Natural killer cell (primary cell): ENCODE measurements around the gene SCARB1. TPM values are rescaled to one million over a fixed set of nuclear protein-coding genes. Genes with fewer than 3 reads are reported as not detected.

Experiments
- ATAC-seq, 3 donors: fragments of 150-1000 bp in 2 of 3; fragments of 200-7000 bp in 1 of 3; cut with Tn5 transposase; 1 replicate in 1 of 3; 2 replicates in 2 of 3; pipeline ENCODE4 v1.10.0; 2021; ENCODE audit warnings: mild to moderate bottlenecking in 2 of 3, moderate library complexity in 2 of 3
- DNase-seq, 2 donors: peaks; one replicate each; pipeline versions ENCODE4 v3.0.0 to v3.0.0-alpha.2; 2013 to 2021; ENCODE audit warnings: mixed read lengths in 1 of 2
- H3K27ac ChIP-seq: one replicate; pipeline ENCODE4 v1.5.1; 2013; ENCODE audit warnings: mild to moderate bottlenecking, low read length
- H3K27me3 ChIP-seq: one replicate; pipeline ENCODE4 v1.6.1; 2013; ENCODE audit warnings: low read length; ENCODE audit not compliant: control insufficient read depth, insufficient read depth
- H3K36me3 ChIP-seq: one replicate; pipeline ENCODE4 v1.6.1; 2013; ENCODE audit warnings: low read length; ENCODE audit not compliant: control insufficient read depth, insufficient read depth
- H3K4me1 ChIP-seq: one replicate; pipeline ENCODE4 v1.6.1; 2013; ENCODE audit warnings: low read length; ENCODE audit not compliant: control insufficient read depth, insufficient read depth
- H3K4me3 ChIP-seq: one replicate; pipeline ENCODE4 v1.5.1; 2013; ENCODE audit warnings: low read length
- H3K9me3 ChIP-seq: one replicate; pipeline ENCODE4 v1.6.1; 2013; ENCODE audit warnings: low read length; ENCODE audit not compliant: control insufficient read depth, insufficient read depth
- H3K27ac Mint-ChIP-seq, 2 donors: one replicate each; pipeline ENCODE4 v1.8.0; 2022; ENCODE audit warnings: mild to moderate bottlenecking in 2 of 2, mixed read lengths in 2 of 2, moderate library complexity in 1 of 2
- H3K27me3 Mint-ChIP-seq, 2 donors: one replicate each; pipeline ENCODE4 v1.8.0; 2022; ENCODE audit warnings: low read depth in 2 of 2, mixed read lengths in 2 of 2
- H3K36me3 Mint-ChIP-seq: one replicate; pipeline ENCODE4 v1.8.0; 2022; ENCODE audit warnings: mixed read lengths
- H3K4me1 Mint-ChIP-seq, 2 donors: one replicate each; pipeline ENCODE4 v1.8.0; 2022; ENCODE audit warnings: mixed read lengths in 2 of 2
- H3K4me3 Mint-ChIP-seq: one replicate; pipeline ENCODE4 v1.8.0; 2022; ENCODE audit warnings: mild to moderate bottlenecking, moderate library complexity, mixed read lengths
- H3K9me3 Mint-ChIP-seq, 2 donors: one replicate each; pipeline ENCODE4 v1.8.0; 2022; ENCODE audit warnings: mixed read lengths in 2 of 2
- CTCF ChIP-seq: fragments of 200-600 bp; IDR thresholded peaks from one replicate; pipeline ENCODE4 v1.8.0; 2022; ENCODE audit warnings: antibody characterized with exemption
- WGBS: methylation state at CpG from one replicate; pipeline ENCODE4 v1.1.7; 2013; ENCODE audit warnings: missing lambda C conversion rate; ENCODE audit not compliant: insufficient coverage; 5-methylcytosine and 5-hydroxymethylcytosine counted together
- intact Hi-C: fragments of 100-400 bp; cut with micrococcal nuclease; formaldehyde crosslinking; loops from one replicate; pipeline ENCODE4 v1.14.2; 2022
- total RNA-seq, 4 donors: library from RNA; stranded (reverse); fragments of 120-200 nt in 1 of 4; gene quantifications; one replicate each; pipeline versions ENCODE4 v1.2.3 to v1.2.4, GENCODE V29; 2013 to 2022

Gene SCARB1
- total RNA-seq, 3 donors from 2014 or later (not counting 1 experiment from before 2014, with no cell fraction given): 1.1 to 2.7 (median 1.3) TPM

GRCh38 chr12:124734224-124734788 lies 129.4 kb downstream of the SCARB1 start:
- peaks cover 24% of the 10 kb centered on the region for H3K4me1 ChIP-seq
- no peaks in the 10 kb centered on the region for H3K27me3 ChIP-seq
- H3K4me1 Mint-ChIP-seq: peaks cover 0 to 5% of the 10 kb centered on the region in 2 donors
- no peaks in the 10 kb centered on the region for H3K36me3 ChIP-seq
- H3K9me3 Mint-ChIP-seq: no peaks in the 10 kb centered on the region
- ATAC-seq (peak in 2 of 3 donors; percentile 30 to 46), DNase-seq (peak in 1 of 2 donors; percentile 21)
- H3K9me3 ChIP-seq: no peaks in the 10 kb centered on the region
- H3K4me3 ChIP-seq: no peak overlapping the region
- H3K27ac Mint-ChIP-seq: no peak overlapping the region
- WGBS: 47% methylated on average over 22 of the region's 22 CpGs
- no peak overlapping the region for H3K27ac ChIP-seq
- no peak for TF ChIP-seq CTCF
- H3K36me3 Mint-ChIP-seq: no peaks in the 10 kb centered on the region
- H3K4me3 Mint-ChIP-seq: no peak overlapping the region
- H3K27me3 Mint-ChIP-seq: peaks cover 6 to 17% of the 10 kb centered on the region in 2 donors
- intact Hi-C loops: no loop called here

GRCh38 chr12:124733086-124733485 lies 130.6 kb downstream of the SCARB1 start:
- no peak for DNase-seq
- H3K4me3 Mint-ChIP-seq: no peak overlapping the region
- Histone ChIP-seq H3K4me3 (no peak overlapping the region), H3K9me3 (no peaks in the 10 kb centered on the region), H3K36me3 (no peaks in the 10 kb centered on the region), H3K27me3 (no peaks in the 10 kb centered on the region), H3K4me1 (peaks cover 24% of the 10 kb centered on the region), H3K27ac (no peak overlapping the region)
- WGBS: 73% methylated on average over 6 of the region's 6 CpGs
- no peak for TF ChIP-seq CTCF
- H3K27ac Mint-ChIP-seq: no peak overlapping the region
- peaks cover 0 to 5% of the 10 kb centered on the region in 2 donors for H3K4me1 Mint-ChIP-seq
- intact Hi-C loops: no loop called here
- no peak for ATAC-seq
- no peaks in the 10 kb centered on the region for H3K9me3 Mint-ChIP-seq
- H3K27me3 Mint-ChIP-seq: peaks cover 6 to 17% of the 10 kb centered on the region in 2 donors
- H3K36me3 Mint-ChIP-seq: no peaks in the 10 kb centered on the region

GRCh38 chr12:124732275-124733075 lies 131.2 kb downstream of the SCARB1 start:
- no peaks in the 10 kb centered on the region for H3K9me3 ChIP-seq
- DNase-seq: no peak
- WGBS: 87% methylated on average over 17 of the region's 17 CpGs
- no peak for ATAC-seq
- Mint-ChIP-seq H3K4me3 (no peak overlapping the region), H3K9me3 (no peaks in the 10 kb centered on the region), H3K36me3 (no peaks in the 10 kb centered on the region), H3K27ac (no peak overlapping the region), H3K4me1 (peaks cover 0 to 5% of the 10 kb centered on the region in 2 donors), H3K27me3 (peaks cover 6 to 17% of the 10 kb centered on the region in 2 donors)
- no peak overlapping the region for H3K27ac ChIP-seq
- no peak for TF ChIP-seq CTCF
- H3K36me3 ChIP-seq: no peaks in the 10 kb centered on the region
- no peaks in the 10 kb centered on the region for H3K27me3 ChIP-seq
- H3K4me3 ChIP-seq: no peak overlapping the region
- H3K4me1 ChIP-seq: peaks cover 24% of the 10 kb centered on the region
- intact Hi-C loops: no loop called here
